Neural cell (in vitro differentiated cells): ENCODE data around the gene LRIG2. TPM values are rescaled to one million over a fixed set of nuclear protein-coding genes. Genes with fewer than 3 reads are reported as not detected.

ENCODE experiments used
- H2AFZ ChIP-seq: fragments of 200-600, 300-800 bp; sonication (generic), shearing (Covaris generic); 2 replicates; pipeline ENCODE4 v1.6.0; 2014; ENCODE audit warnings: low read depth, mild to moderate bottlenecking, antibody characterized with exemption, low read length, moderate library complexity
- H3F3A ChIP-seq: fragments of 200-600 bp; shearing (Covaris generic); 2 replicates; pipeline ENCODE4 v1.6.1; 2016; ENCODE audit warnings: mild to moderate bottlenecking, moderate library complexity, mixed read lengths, antibody characterized with exemption, low read length; ENCODE audit not compliant: insufficient read depth, poor library complexity, severe bottlenecking
- H3K27ac ChIP-seq: fragments of 200-600, 300-800 bp; sonication (generic), shearing (Covaris generic); 2 replicates; pipeline ENCODE4 v1.5.1; 2014; ENCODE audit warnings: mild to moderate bottlenecking, low read length, moderate library complexity
- H3K27me3 ChIP-seq: fragments of 300-800, 200-600 bp; sonication (generic), shearing (Covaris generic); 2 replicates; pipeline ENCODE4 v1.6.0; 2014; ENCODE audit warnings: mild to moderate bottlenecking, low read depth, low read length, moderate library complexity; ENCODE audit not compliant: insufficient read depth
- H3K36me3 ChIP-seq: fragments of 300-800, 200-600 bp; sonication (generic), shearing (Covaris generic); 2 replicates; pipeline ENCODE4 v1.5.1; 2014; ENCODE audit warnings: mild to moderate bottlenecking, antibody characterized with exemption, low read length, moderate library complexity; ENCODE audit not compliant: insufficient read depth
- H3K4me2 ChIP-seq: fragments of 300-800, 200-600 bp; sonication (generic), shearing (Covaris generic); 2 replicates; pipeline ENCODE4 v1.6.0; 2014; ENCODE audit warnings: mild to moderate bottlenecking, low read length
- H3K4me3 ChIP-seq: fragments of 300-800, 200-600 bp; sonication (generic), shearing (Covaris generic); 2 replicates; pipeline ENCODE4 v1.5.1; 2014; ENCODE audit warnings: mild to moderate bottlenecking, low read length, moderate library complexity
- H3K79me2 ChIP-seq: fragments of 200-600 bp; shearing (Covaris generic); replicated peaks from 2 replicates; pipeline ENCODE4 v1.6.0; 2014; ENCODE audit warnings: mild to moderate bottlenecking, low read length, moderate library complexity; ENCODE audit not compliant: insufficient read depth
- H3K9ac ChIP-seq: fragments of 300-800, 200-600 bp; sonication (generic), shearing (Covaris generic); 2 replicates; pipeline ENCODE4 v1.6.1; 2016; ENCODE audit warnings: mild to moderate bottlenecking, low read length, mixed read lengths
- H3K9me2 ChIP-seq: fragments of 200-600 bp; shearing (Covaris generic); 2 replicates; pipeline ENCODE4 v1.6.1; 2016; ENCODE audit warnings: mild to moderate bottlenecking, low read length, mixed read lengths; ENCODE audit not compliant: insufficient read depth
- H3K9me3 ChIP-seq: fragments of 200-600, 300-800 bp; sonication (generic), shearing (Covaris generic); 2 replicates; pipeline ENCODE4 v1.6.1; 2016; ENCODE audit warnings: mild to moderate bottlenecking, mixed run types, low read length, moderate library complexity, mixed read lengths
- H4K20me1 ChIP-seq: fragments of 200-600 bp; shearing (Covaris generic); 2 replicates; pipeline ENCODE4 v1.6.1; 2016; ENCODE audit warnings: mild to moderate bottlenecking, mixed run types; ENCODE audit not compliant: insufficient read depth
- CTCF ChIP-seq: fragments of 450-650 bp; IDR thresholded peaks from 2 replicates; pipeline ENCODE4 v1.5.1; 2014; ENCODE audit warnings: antibody characterized with exemption, mild to moderate bottlenecking, moderate library complexity; ENCODE audit not compliant: poor library complexity, severe bottlenecking
- EP300 ChIP-seq: fragments of 450-650 bp; conservative IDR thresholded peaks from 2 replicates; pipeline ENCODE4 v1.6.1; 2014; ENCODE audit warnings: antibody characterized with exemption, mild to moderate bottlenecking, moderate library complexity; ENCODE audit not compliant: poor library complexity, severe bottlenecking
- EZH2 ChIP-seq: fragments of 200-600, 300-800 bp; shearing (Covaris generic), sonication (generic); IDR thresholded peaks from 2 replicates; pipeline ENCODE4 v1.6.1; 2014; ENCODE audit warnings: antibody characterized with exemption, low read length, borderline replicate concordance, mild to moderate bottlenecking; ENCODE audit not compliant: insufficient read depth, poor library complexity, severe bottlenecking
- MXI1 ChIP-seq: fragments of 450-650 bp; conservative IDR thresholded peaks from 2 replicates; pipeline ENCODE4 v1.6.1; 2014; ENCODE audit warnings: antibody characterized with exemption, mild to moderate bottlenecking; ENCODE audit not compliant: poor library complexity, severe bottlenecking
- POLR2AphosphoS5 ChIP-seq: IDR thresholded peaks from 2 replicates; pipeline ENCODE4 v1.6.1; 2012
- RAD21 ChIP-seq: fragments of 450-650 bp; conservative IDR thresholded peaks from 2 replicates; pipeline ENCODE4 v1.6.1; 2014; ENCODE audit warnings: antibody characterized with exemption, mild to moderate bottlenecking, moderate library complexity
- REST ChIP-seq: IDR thresholded peaks from 2 replicates; pipeline ENCODE4 v1.6.1; 2012; ENCODE audit warnings: borderline replicate concordance
- SMC3 ChIP-seq: fragments of 450-650 bp; conservative IDR thresholded peaks from 2 replicates; pipeline ENCODE4 v1.6.1; 2014; ENCODE audit warnings: antibody characterized with exemption, mild to moderate bottlenecking, moderate library complexity; ENCODE audit not compliant: poor library complexity
- TAF1 ChIP-seq: IDR thresholded peaks from 2 replicates; pipeline ENCODE4 v1.6.1; 2012; ENCODE audit warnings: low read depth
- polyA plus RNA-seq: library from polyadenylated mRNA; depleted of rRNA; stranded (reverse); fragments of >200 nt; gene quantifications from 2 replicates; pipeline ENCODE4 v1.2.3, GENCODE V29; 2014

LRIG2 gene
- polyA plus RNA-seq, 1 donor from 2014 or later, result 11.1 TPM

GRCh38 chr1:113090051-113090450, 17.1 kb downstream of the LRIG2 start (continued):
- TF ChIP-seq MXI1, result no peak

- H4K20me1 ChIP-seq, result no peaks in the 10 kb centered on the region
- no peaks in the 10 kb centered on the region for H3K9me3 ChIP-seq
- no peaks in the 10 kb centered on the region for H3K27me3 ChIP-seq
- TF ChIP-seq RAD21, result no peak
- TF ChIP-seq EP300, result no peak
- TF ChIP-seq POLR2AphosphoS5, result no peak
- no peak for TF ChIP-seq CTCF
- TF ChIP-seq REST, result no peak
- TF ChIP-seq MXI1, result no peak
- no peak for TF ChIP-seq EZH2
- no peak for TF ChIP-seq SMC3
- TF ChIP-seq TAF1, result no peak
- peaks cover 17% of the 10 kb centered on the region for H3K79me2 ChIP-seq
- H2AFZ ChIP-seq, result no peak overlapping the region
- no peak overlapping the region for H3K4me2 ChIP-seq
- no peak overlapping the region for H3K9ac ChIP-seq
- H3K9me2 ChIP-seq, result no peaks in the 10 kb centered on the region
- H3K4me3 ChIP-seq, result no peak overlapping the region
- H3F3A ChIP-seq, result no peaks in the 10 kb centered on the region
- H3K27ac ChIP-seq, result no peak overlapping the region
- peaks cover 12% of the 10 kb centered on the region for H3K36me3 ChIP-seq
Measured at GRCh38 chr1:113091988-113092594, 19.1 kb downstream of the LRIG2 start.

GRCh38 chr1:113094506-113094905, 21.5 kb downstream of the LRIG2 start:
- peaks cover 12% of the 10 kb centered on the region for H3K36me3 ChIP-seq
- no peaks in the 10 kb centered on the region for H3K27me3 ChIP-seq
- no peaks in the 10 kb centered on the region for H3K9me3 ChIP-seq
- no peaks in the 10 kb centered on the region for H3K9me2 ChIP-seq
- H3F3A ChIP-seq, result no peaks in the 10 kb centered on the region
- no peak overlapping the region for H3K4me2 ChIP-seq
- no peak overlapping the region for H3K9ac ChIP-seq
- no peak overlapping the region for H3K4me3 ChIP-seq
- H2AFZ ChIP-seq, result no peak overlapping the region
- H3K27ac ChIP-seq, result no peak overlapping the region
- H4K20me1 ChIP-seq, result no peaks in the 10 kb centered on the region
- H3K79me2 ChIP-seq, result peaks cover 17% of the 10 kb centered on the region
- TF ChIP-seq EZH2, result no peak
- no peak for TF ChIP-seq RAD21
- TF ChIP-seq REST, result no peak
- TF ChIP-seq POLR2AphosphoS5, result no peak
- TF ChIP-seq CTCF, result no peak
- TF ChIP-seq EP300, result no peak
- no peak for TF ChIP-seq MXI1
- no peak for TF ChIP-seq TAF1
- no peak for TF ChIP-seq SMC3
